ENCODE measurements around the gene GRK5. TPM values are rescaled to one million over a fixed set of nuclear protein-coding genes. Genes with fewer than 3 reads are reported as not detected.
A peak's percentile ranks its signal among the peaks of the same experiment; 100 is the strongest.

The GRK5 gene
- polyA plus RNA-seq, 1 donor from 2014 or later, result 34.9 TPM

GRCh38 chr10:119235356-119235755 is 28.0 kb downstream of the GRK5 start:
- no peak overlapping the region for H3K4me2 ChIP-seq (ENCODE audit: low read length)
- H3K9me2 ChIP-seq (ENCODE audit: insufficient read depth, low read length), result no peaks in the 10 kb centered on the region
- no peaks in the 10 kb centered on the region for H3K36me3 ChIP-seq (ENCODE audit: insufficient read depth, low read length)
- H3K79me2 ChIP-seq (replicated peaks; ENCODE audit: insufficient read depth, low read length), result no peaks in the 10 kb centered on the region
- H3K27ac ChIP-seq (ENCODE audit: low read length), result no peak overlapping the region
- H2AFZ ChIP-seq (ENCODE audit: low read depth, low read length), result no peak overlapping the region
- no peak overlapping the region for H3K4me3 ChIP-seq (ENCODE audit: low read length)
- H3K9ac ChIP-seq (ENCODE audit: low read length), result no peak overlapping the region
- H4K20me1 ChIP-seq (ENCODE audit: insufficient read depth), result no peaks in the 10 kb centered on the region
- TF ChIP-seq EZH2 (IDR thresholded peaks at IDR 0.05; ENCODE audit: borderline replicate concordance, insufficient read depth, low read length, poor library complexity, severe bottlenecking), result no peak
- TF ChIP-seq REST (IDR thresholded peaks at IDR 0.05; ENCODE audit: borderline replicate concordance), result no peak
- no peak for TF ChIP-seq MXI1 (conservative IDR thresholded peaks at IDR 0.05; ENCODE audit: poor library complexity, severe bottlenecking)
- TF ChIP-seq TAF1 (IDR thresholded peaks at IDR 0.05; ENCODE audit: low read depth), result no peak
- no peak for TF ChIP-seq SMC3 (conservative IDR thresholded peaks at IDR 0.05; ENCODE audit: poor library complexity)
- TF ChIP-seq, protein P1, sequence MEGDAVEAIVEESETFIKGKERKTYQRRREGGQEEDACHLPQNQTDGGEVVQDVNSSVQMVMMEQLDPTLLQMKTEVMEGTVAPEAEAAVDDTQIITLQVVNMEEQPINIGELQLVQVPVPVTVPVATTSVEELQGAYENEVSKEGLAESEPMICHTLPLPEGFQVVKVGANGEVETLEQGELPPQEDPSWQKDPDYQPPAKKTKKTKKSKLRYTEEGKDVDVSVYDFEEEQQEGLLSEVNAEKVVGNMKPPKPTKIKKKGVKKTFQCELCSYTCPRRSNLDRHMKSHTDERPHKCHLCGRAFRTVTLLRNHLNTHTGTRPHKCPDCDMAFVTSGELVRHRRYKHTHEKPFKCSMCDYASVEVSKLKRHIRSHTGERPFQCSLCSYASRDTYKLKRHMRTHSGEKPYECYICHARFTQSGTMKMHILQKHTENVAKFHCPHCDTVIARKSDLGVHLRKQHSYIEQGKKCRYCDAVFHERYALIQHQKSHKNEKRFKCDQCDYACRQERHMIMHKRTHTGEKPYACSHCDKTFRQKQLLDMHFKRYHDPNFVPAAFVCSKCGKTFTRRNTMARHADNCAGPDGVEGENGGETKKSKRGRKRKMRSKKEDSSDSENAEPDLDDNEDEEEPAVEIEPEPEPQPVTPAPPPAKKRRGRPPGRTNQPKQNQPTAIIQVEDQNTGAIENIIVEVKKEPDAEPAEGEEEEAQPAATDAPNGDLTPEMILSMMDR (IDR thresholded peaks at IDR 0.05; ENCODE audit: poor library complexity, severe bottlenecking), result no peak
- TF ChIP-seq POLR2AphosphoS5 (IDR thresholded peaks at IDR 0.05), result no peak
- no peak for TF ChIP-seq RAD21 (conservative IDR thresholded peaks at IDR 0.05)
- no peaks in the 10 kb centered on the region for H3F3A ChIP-seq (ENCODE audit: insufficient read depth, low read length, poor library complexity, severe bottlenecking)
- no peaks in the 10 kb centered on the region for H3K9me3 ChIP-seq (ENCODE audit: low read length)
- H3K27me3 ChIP-seq (ENCODE audit: insufficient read depth, low read depth, low read length), result no peaks in the 10 kb centered on the region

GRCh38 chr10:119237722-119238436 is 30.5 kb downstream of the GRK5 start:
- peak overlapping the region; percentile 19 for H3K27ac ChIP-seq (ENCODE audit: low read length)
- no peak overlapping the region for H2AFZ ChIP-seq (ENCODE audit: low read depth, low read length)
- H3K9me3 ChIP-seq (ENCODE audit: low read length), result no peaks in the 10 kb centered on the region
- H3K36me3 ChIP-seq (ENCODE audit: insufficient read depth, low read length), result no peaks in the 10 kb centered on the region
- no peaks in the 10 kb centered on the region for H3K9me2 ChIP-seq (ENCODE audit: insufficient read depth, low read length)
- H3K4me2 ChIP-seq (ENCODE audit: low read length), result peak overlapping the region; percentile 20
- no peaks in the 10 kb centered on the region for H3K79me2 ChIP-seq (replicated peaks; ENCODE audit: insufficient read depth, low read length)
- no peak overlapping the region for H3K9ac ChIP-seq (ENCODE audit: low read length)
- H3F3A ChIP-seq (ENCODE audit: insufficient read depth, low read length, poor library complexity, severe bottlenecking), result no peaks in the 10 kb centered on the region
- no peaks in the 10 kb centered on the region for H4K20me1 ChIP-seq (ENCODE audit: insufficient read depth)
- no peak overlapping the region for H3K4me3 ChIP-seq (ENCODE audit: low read length)
- TF ChIP-seq EP300 (conservative IDR thresholded peaks at IDR 0.05; ENCODE audit: poor library complexity, severe bottlenecking) (no peak), RAD21 (conservative IDR thresholded peaks at IDR 0.05) (no peak), MXI1 (conservative IDR thresholded peaks at IDR 0.05; ENCODE audit: poor library complexity, severe bottlenecking) (no peak), TAF1 (IDR thresholded peaks at IDR 0.05; ENCODE audit: low read depth) (no peak), REST (IDR thresholded peaks at IDR 0.05; ENCODE audit: borderline replicate concordance) (peak; percentile 35), POLR2AphosphoS5 (IDR thresholded peaks at IDR 0.05) (peak; percentile 21), EZH2 (IDR thresholded peaks at IDR 0.05; ENCODE audit: borderline replicate concordance, insufficient read depth, low read length, poor library complexity, severe bottlenecking) (no peak), SMC3 (conservative IDR thresholded peaks at IDR 0.05; ENCODE audit: poor library complexity) (no peak)
- TF ChIP-seq, protein P1 (IDR thresholded peaks at IDR 0.05; ENCODE audit: poor library complexity, severe bottlenecking), result no peak
- no peaks in the 10 kb centered on the region for H3K27me3 ChIP-seq (ENCODE audit: insufficient read depth, low read depth, low read length)
